HCT116 (cell line): Measurements from ENCODE around the gene TAOK3.

ENCODE experiments used
- CEBPB ChIP-seq: IDR thresholded peaks from 2 replicates; pipeline ENCODE4 v1.6.1; 2012; ENCODE audit warnings: low read depth
- EZH2 ChIP-seq: fragments of 200-600 bp; sonication (generic); IDR thresholded peaks from 2 replicates; pipeline ENCODE4 v1.6.1; 2017; ENCODE audit warnings: antibody characterized with exemption, mixed run types
- EZH2phosphoT487 ChIP-seq: fragments of 200-600 bp; IDR thresholded peaks from 2 replicates; pipeline ENCODE4 v1.6.1; 2018; ENCODE audit warnings: antibody characterized with exemption, borderline replicate concordance
- JUND ChIP-seq: IDR thresholded peaks from 2 replicates; pipeline ENCODE4 v1.6.1; 2012
- MAX ChIP-seq: IDR thresholded peaks from 2 replicates; pipeline ENCODE4 v1.6.1; 2012
- POLR2A ChIP-seq: IDR thresholded peaks from 2 replicates; pipeline ENCODE4 v1.7.0; 2011; ENCODE audit warnings: borderline replicate concordance; ENCODE audit not compliant: insufficient read depth, insufficient read length; ENCODE audit errors: extremely low read depth
- POLR2AphosphoS5 ChIP-seq: IDR thresholded peaks from 2 replicates; pipeline ENCODE4 v1.6.1; 2011; ENCODE audit warnings: mild to moderate bottlenecking, low read depth, low read length, moderate library complexity
- ZNF274 ChIP-seq: fragments of 200-500 bp; sonication (Bioruptor generic); IDR thresholded peaks from 2 replicates; pipeline ENCODE4 v1.6.1; 2014; ENCODE audit warnings: mild to moderate bottlenecking, low read depth, low read length, inconsistent platforms
- TF ChIP-seq, protein P1 (sequence below): IDR thresholded peaks from 2 replicates; pipeline ENCODE4 v1.6.1; 2012
- TF ChIP-seq, protein P2 (sequence below), 3 experiments: fragments of 200-600 bp in 1 of 3; sonication (generic) in 1 of 3; IDR thresholded peaks in 2 of 3; conservative IDR thresholded peaks in 1 of 3; 2 replicates each; pipeline ENCODE4 v1.5.1; 2012 to 2017; ENCODE audit warnings: low read depth in 2 of 3, low read length in 2 of 3, antibody characterized with exemption in 1 of 3, borderline replicate concordance in 1 of 3, control low read depth in 1 of 3, mild to moderate bottlenecking in 1 of 3, mixed read lengths in 1 of 3, mixed run types in 1 of 3, moderate library complexity in 1 of 3; ENCODE audit not compliant: insufficient read depth in 1 of 3

- no peak for TF ChIP-seq EZH2
- TF ChIP-seq, protein P1, sequence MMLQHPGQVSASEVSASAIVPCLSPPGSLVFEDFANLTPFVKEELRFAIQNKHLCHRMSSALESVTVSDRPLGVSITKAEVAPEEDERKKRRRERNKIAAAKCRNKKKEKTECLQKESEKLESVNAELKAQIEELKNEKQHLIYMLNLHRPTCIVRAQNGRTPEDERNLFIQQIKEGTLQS: no peak
- TF ChIP-seq, protein P2, sequence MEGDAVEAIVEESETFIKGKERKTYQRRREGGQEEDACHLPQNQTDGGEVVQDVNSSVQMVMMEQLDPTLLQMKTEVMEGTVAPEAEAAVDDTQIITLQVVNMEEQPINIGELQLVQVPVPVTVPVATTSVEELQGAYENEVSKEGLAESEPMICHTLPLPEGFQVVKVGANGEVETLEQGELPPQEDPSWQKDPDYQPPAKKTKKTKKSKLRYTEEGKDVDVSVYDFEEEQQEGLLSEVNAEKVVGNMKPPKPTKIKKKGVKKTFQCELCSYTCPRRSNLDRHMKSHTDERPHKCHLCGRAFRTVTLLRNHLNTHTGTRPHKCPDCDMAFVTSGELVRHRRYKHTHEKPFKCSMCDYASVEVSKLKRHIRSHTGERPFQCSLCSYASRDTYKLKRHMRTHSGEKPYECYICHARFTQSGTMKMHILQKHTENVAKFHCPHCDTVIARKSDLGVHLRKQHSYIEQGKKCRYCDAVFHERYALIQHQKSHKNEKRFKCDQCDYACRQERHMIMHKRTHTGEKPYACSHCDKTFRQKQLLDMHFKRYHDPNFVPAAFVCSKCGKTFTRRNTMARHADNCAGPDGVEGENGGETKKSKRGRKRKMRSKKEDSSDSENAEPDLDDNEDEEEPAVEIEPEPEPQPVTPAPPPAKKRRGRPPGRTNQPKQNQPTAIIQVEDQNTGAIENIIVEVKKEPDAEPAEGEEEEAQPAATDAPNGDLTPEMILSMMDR (IDR thresholded peaks at IDR 0.05 in 2 of 3, conservative IDR thresholded peaks at IDR 0.05 in 1 of 3; ENCODE audit: borderline replicate concordance in 1 of 3, insufficient read depth in 1 of 3, low read depth in 2 of 3, low read length in 2 of 3): no peak
- no peak for TF ChIP-seq MAX
- no peak for TF ChIP-seq POLR2AphosphoS5
- TF ChIP-seq JUND: no peak
- no peak for TF ChIP-seq EZH2phosphoT487
- no peak for TF ChIP-seq POLR2A
- no peak for TF ChIP-seq CEBPB
- no peak for TF ChIP-seq ZNF274
Observed at GRCh38 chr12:118398524-118398923, 25.8 kb upstream of the TAOK3 start.
